GM10266 (cell line): Measurements from ENCODE around the gene GOLGA6C.
"Not testable (repeated sequence)": the region's sequence is repeated elsewhere in the genome, so short reads cannot be mapped to it uniquely, and the experiment has no call there.

Experiments used
- DNase-seq: peaks from one replicate; pipeline ENCODE4 v3.0.0; 2012; ENCODE audit errors: extremely low spot score
- TF ChIP-seq, protein P1 (sequence below): IDR thresholded peaks from 2 replicates; pipeline ENCODE4 v1.5.1; 2012; ENCODE audit warnings: mild to moderate bottlenecking, low read depth; ENCODE audit not compliant: control insufficient read depth, insufficient read depth; ENCODE audit errors: missing control alignments

GOLGA6C gene

DNA sequence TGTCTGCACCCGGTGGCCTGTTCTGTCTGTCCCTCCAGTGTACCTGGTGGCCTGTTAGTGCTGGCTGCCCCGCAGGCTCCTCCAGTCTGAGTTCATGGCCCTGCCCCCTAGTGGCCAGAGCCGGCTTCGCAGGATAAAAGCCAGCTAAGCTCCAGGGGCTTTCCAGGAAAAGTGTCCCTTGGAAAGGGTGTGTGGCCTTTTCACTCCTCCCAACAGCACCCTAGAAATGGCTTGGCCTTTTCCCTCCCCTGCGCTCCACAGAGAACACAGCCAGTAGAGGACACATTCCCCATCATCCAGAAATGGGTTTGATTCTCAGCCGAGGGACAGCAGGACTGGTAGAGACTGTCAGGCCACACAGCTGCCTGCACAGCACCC lies 41.2 kb downstream of the GOLGA6C start:
- TF ChIP-seq, protein P1, sequence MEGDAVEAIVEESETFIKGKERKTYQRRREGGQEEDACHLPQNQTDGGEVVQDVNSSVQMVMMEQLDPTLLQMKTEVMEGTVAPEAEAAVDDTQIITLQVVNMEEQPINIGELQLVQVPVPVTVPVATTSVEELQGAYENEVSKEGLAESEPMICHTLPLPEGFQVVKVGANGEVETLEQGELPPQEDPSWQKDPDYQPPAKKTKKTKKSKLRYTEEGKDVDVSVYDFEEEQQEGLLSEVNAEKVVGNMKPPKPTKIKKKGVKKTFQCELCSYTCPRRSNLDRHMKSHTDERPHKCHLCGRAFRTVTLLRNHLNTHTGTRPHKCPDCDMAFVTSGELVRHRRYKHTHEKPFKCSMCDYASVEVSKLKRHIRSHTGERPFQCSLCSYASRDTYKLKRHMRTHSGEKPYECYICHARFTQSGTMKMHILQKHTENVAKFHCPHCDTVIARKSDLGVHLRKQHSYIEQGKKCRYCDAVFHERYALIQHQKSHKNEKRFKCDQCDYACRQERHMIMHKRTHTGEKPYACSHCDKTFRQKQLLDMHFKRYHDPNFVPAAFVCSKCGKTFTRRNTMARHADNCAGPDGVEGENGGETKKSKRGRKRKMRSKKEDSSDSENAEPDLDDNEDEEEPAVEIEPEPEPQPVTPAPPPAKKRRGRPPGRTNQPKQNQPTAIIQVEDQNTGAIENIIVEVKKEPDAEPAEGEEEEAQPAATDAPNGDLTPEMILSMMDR = peak; percentile 51
- DNase-seq = not testable (repeated sequence)

DNA sequence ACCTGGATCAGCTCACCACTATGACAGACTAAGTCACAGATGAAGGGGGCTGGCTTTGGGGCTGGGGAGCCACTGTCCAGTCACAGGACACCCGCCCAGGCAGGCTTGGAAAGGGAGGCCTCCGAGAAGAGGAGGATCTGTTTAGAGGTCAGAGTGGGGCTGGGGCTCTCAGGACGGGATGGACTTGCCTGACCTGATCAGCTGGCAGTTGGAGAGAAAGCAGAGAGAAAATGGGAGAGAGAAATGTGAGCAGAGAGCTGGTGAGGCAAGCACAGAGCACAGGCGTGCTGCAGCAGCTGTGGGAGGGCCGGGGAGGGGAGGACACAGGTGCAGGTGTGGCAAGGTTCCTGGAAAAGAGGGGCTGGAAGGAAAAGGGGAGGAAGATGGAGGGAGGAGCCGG lies 41.9 kb downstream of the GOLGA6C start:
- not testable (repeated sequence) for DNase-seq

DNA sequence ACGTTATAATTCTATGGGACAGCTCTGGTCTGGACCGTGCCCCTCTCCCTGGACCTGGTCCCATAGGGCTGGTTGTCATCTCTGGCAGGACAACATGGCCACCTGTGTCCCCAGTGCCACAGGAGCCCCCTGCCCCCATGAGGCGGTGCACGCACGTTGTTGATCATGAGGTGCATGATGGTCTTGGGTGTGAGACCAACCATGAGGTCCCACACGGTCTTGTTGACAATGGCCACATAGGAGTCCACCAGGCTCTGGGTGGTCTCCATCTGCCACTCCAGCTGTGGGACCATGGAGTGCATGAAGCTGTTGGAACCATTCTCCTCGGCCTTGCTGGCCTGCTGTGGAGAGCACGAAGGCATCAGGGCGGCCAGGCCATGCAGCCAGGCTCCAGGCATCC lies 44.2 kb downstream of the GOLGA6C start:
- TF ChIP-seq, protein P1 = no peak
- DNase-seq = no peak

GRCh38 chr15:75302753-75303152 lies 44.6 kb downstream of the GOLGA6C start:
- not testable (repeated sequence) for DNase-seq

DNA sequence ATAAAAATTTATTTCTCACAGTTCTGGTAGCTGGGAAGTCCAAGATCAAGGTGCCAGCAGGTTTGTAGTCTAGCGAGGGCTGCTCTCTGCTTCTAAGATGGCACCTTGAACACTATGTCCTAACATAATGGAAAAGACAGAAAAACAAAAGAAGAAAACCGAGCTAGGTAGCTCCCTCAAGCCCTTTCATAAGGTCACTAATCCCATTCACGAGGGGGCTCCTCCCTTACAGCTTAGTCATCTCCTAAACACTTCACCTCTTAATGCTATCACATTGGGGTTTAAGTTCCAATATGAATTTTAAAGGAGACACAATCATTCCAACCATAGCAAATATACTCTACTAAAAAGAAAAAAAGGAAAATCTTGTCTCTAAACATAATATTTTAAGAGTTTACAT lies 48.1 kb downstream of the GOLGA6C start:
- TF ChIP-seq, protein P1 = no peak
- DNase-seq = no peak

GRCh38 chr15:75307778-75308390 lies 49.8 kb downstream of the GOLGA6C start:
- TF ChIP-seq, protein P1 = peak; percentile 40
- peak; percentile 31 for DNase-seq

DNA sequence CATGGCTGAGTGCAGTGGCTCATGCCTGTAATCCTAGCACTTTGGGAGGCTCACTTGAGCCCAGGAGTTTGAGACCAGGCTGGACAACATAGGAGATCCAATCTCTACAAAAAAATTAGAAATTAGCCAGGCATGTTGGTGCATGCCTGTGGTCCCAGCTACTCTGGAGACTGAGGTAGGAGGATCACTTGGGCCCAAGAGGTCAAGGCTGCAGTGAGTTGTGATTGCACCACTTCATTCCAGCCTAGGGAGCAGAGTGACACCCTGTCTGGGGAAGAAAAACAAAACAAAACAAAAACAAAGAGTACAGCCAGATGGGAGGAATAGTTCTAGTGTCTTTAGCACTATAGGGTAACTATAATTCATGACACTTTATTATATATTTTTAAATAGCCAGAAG lies 51.6 kb downstream of the GOLGA6C start:
- no peak for DNase-seq
- TF ChIP-seq, protein P1 = no peak

DNA sequence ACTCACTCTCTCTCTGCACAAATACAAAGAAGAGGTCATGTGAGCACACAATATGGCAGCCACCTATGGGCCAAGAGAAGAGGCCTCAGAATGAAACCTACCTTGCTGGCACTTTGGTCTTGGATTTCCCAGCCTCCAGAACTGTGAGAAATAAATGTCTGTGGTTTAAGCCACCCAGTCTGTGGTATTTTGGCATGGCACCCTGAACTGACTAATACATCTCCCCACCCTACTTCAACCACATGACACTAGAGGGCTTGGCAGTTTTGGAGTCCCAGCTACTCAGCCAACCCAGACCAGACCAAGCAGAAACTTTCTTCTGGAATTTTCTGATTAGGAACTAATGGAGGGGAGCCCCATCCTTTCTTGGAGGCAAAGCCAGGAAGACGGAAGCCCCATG lies 54.4 kb downstream of the GOLGA6C start:
- not testable (repeated sequence) for DNase-seq

DNA sequence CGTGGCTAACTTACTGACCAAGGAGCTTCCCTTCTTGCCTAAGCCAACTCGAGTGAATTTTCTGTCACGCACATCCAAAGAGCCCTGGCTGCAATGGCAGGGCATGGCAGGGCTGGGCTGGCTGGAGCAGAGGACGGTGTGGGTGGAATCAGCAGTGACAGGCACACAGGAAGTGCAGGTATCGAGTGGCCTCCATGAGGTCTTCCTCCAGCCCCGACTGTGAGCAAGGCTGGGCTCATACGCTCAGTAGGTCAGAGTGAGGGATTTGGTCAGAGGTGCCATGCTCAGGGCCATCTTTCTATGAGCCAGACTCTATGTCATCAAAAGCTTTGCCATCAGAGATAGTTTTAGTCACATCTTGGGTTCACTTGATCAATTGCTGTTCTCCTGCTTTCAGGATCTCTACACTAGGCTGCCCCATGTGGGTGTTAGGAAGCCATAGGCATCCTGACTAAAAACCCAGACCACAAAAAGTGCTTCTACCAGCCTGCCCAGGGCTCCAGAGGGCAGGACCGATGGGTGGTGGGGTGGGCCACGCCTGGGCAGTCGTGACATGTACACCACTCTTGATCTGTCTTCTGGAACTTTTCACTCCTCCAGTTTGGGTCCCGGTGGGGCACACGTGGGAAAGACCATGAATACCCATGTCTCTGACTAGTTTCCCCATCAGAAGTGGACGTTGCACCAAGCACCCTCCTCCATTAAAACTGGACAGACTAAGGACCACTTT lies 55.1 kb downstream of the GOLGA6C start:
- TF ChIP-seq, protein P1 = no peak
- no peak for DNase-seq
